HepG2 (cell line): ENCODE measurements around the gene FAS. TPM values are rescaled to one million over a fixed set of nuclear protein-coding genes. Genes with fewer than 3 reads are reported as not detected.

Experiments used
- AKAP8 ChIP-seq: sonication (generic); formaldehyde crosslinking; IDR thresholded peaks from 2 replicates; pipeline ENCODE4 v1.5.1; 2020; ENCODE audit warnings: mild to moderate bottlenecking, missing genetic modification reagents
- ATF3 ChIP-seq: sonication (generic); formaldehyde crosslinking; IDR thresholded peaks from 2 replicates; pipeline ENCODE4 v1.4.0; 2020; ENCODE audit warnings: missing genetic modification reagents
- GABPB1 ChIP-seq: IDR thresholded peaks from 2 replicates; pipeline ENCODE4 v1.6.1; 2016; ENCODE audit warnings: mild to moderate bottlenecking, missing genetic modification reagents, moderate library complexity, missing compliant biosample characterization
- IRF9 ChIP-seq: sonication (generic); formaldehyde crosslinking; IDR thresholded peaks from 2 replicates; pipeline ENCODE4 v1.8.0; 2022; ENCODE audit warnings: missing genetic modification reagents, mild to moderate bottlenecking, borderline replicate concordance
- JARID2 ChIP-seq: sonication (generic); formaldehyde crosslinking; IDR thresholded peaks from 2 replicates; pipeline ENCODE4 v1.8.1; 2023; ENCODE audit warnings: missing genetic modification reagents, inconsistent platforms; ENCODE audit not compliant: insufficient replicate concordance
- KDM2A ChIP-seq: sonication (generic); formaldehyde crosslinking; IDR thresholded peaks from 2 replicates; pipeline ENCODE4 v1.4.0; 2020; ENCODE audit warnings: low read depth, missing genetic modification reagents, borderline replicate concordance
- LRRFIP1 ChIP-seq: sonication (generic); formaldehyde crosslinking; conservative IDR thresholded peaks from 2 replicates; pipeline ENCODE4 v1.4.0; 2020; ENCODE audit warnings: missing genetic modification reagents
- NCOR1 ChIP-seq: fragments of 200-600 bp; sonication (generic); IDR thresholded peaks from 2 replicates; pipeline ENCODE4 v1.7.0; 2017; ENCODE audit warnings: antibody characterized with exemption, low read length, borderline replicate concordance
- NFYB ChIP-seq: sonication (generic); formaldehyde crosslinking; IDR thresholded peaks from 2 replicates; pipeline ENCODE4 v1.4.0; 2020; ENCODE audit warnings: missing genetic modification reagents
- NR0B2 ChIP-seq: sonication (generic); formaldehyde crosslinking; IDR thresholded peaks from 2 replicates; pipeline ENCODE4 v1.4.0; 2020; ENCODE audit warnings: mild to moderate bottlenecking, missing genetic modification reagents
- RBFOX2 ChIP-seq: fragments of 200-400 bp; formaldehyde crosslinking; IDR thresholded peaks from 2 replicates; pipeline ENCODE4 v1.6.1; 2017; ENCODE audit warnings: low read depth, mild to moderate bottlenecking, low read length
- RXRA ChIP-seq: sonication (generic); formaldehyde crosslinking; IDR thresholded peaks from 2 replicates; pipeline ENCODE4 v1.5.1; 2020; ENCODE audit warnings: missing genetic modification reagents
- UBTF ChIP-seq: sonication (generic); formaldehyde crosslinking; IDR thresholded peaks from 2 replicates; pipeline ENCODE4 v1.4.0; 2020; ENCODE audit warnings: mild to moderate bottlenecking, missing genetic modification reagents
- ZFY ChIP-seq: sonication (generic); formaldehyde crosslinking; IDR thresholded peaks from 2 replicates; pipeline ENCODE4 v1.4.0; 2020; ENCODE audit warnings: missing genetic modification reagents
- ZMAT3 ChIP-seq: sonication (generic); formaldehyde crosslinking; conservative IDR thresholded peaks from 2 replicates; pipeline ENCODE4 v1.7.0; 2021; ENCODE audit warnings: missing genetic modification reagents
- ZNF556 ChIP-seq: sonication (generic); formaldehyde crosslinking; IDR thresholded peaks from 2 replicates; pipeline ENCODE4 v1.4.0; 2020; ENCODE audit warnings: mild to moderate bottlenecking, missing genetic modification reagents, borderline replicate concordance
- ZNF770 ChIP-seq: sonication (generic); formaldehyde crosslinking; IDR thresholded peaks from 2 replicates; pipeline ENCODE4 v1.5.0; 2020; ENCODE audit warnings: mild to moderate bottlenecking, missing genetic modification reagents
- ZNF879 ChIP-seq: sonication (generic); formaldehyde crosslinking; IDR thresholded peaks from 2 replicates; pipeline ENCODE4 v1.8.1; 2023; ENCODE audit warnings: missing genetic modification reagents
- ZNF891 ChIP-seq: sonication (generic); formaldehyde crosslinking; IDR thresholded peaks from 2 replicates; pipeline ENCODE4 v1.5.0; 2020; ENCODE audit warnings: mild to moderate bottlenecking, missing genetic modification reagents
- polyA plus RNA-seq, 8 experiments: library from polyadenylated mRNA; depleted of rRNA in 3 of 8; stranded (reverse) in 7 of 8; unstranded in 1 of 8; fragments of >200 nt; fragmentation: Illumina TruSeq in 4 of 8; extraction: Trizol in 4 of 8; gene quantifications; 2 replicates each; pipeline versions ENCODE4 v1.2.1 to v1.2.3, GENCODE V29; 2011 to 2016; ENCODE audit warnings: low read depth in 4 of 8, missing spikeins in 1 of 8, mixed read lengths in 1 of 8; ENCODE audit not compliant: insufficient read depth in 1 of 8
- total RNA-seq, 5 experiments: library from RNA; depleted of rRNA; stranded (reverse); fragments of >200 nt; fragmentation: Illumina TruSeq; extraction: Trizol; gene quantifications; 2 replicates each; pipeline ENCODE4 v1.2.3, GENCODE V29; 2016; ENCODE audit warnings: low read depth in 1 of 5

Gene FAS
- total and polyA plus RNA-seq, 2 of the 13 experiments (the other 11 are each of a cell fraction or from before 2014, with no cell fraction given): 5.9 to 17.9 TPM

- TF ChIP-seq KDM2A (peak; percentile 33; the same call in 1 of the 2 replicates), LRRFIP1 (CRISPR knock-in tag) (no peak), ZNF879 (CRISPR knock-in tag) (no peak), GABPB1 (CRISPR knock-in tag) (peak; percentile 67; the same call in 1 of the 2 replicates), NR0B2 (CRISPR knock-in tag) (peak; percentile 52; the same call in 1 of the 2 replicates), ZNF556 (CRISPR knock-in tag) (peak; percentile 44), AKAP8 (CRISPR knock-in tag) (no peak), NCOR1 (no peak), RBFOX2 (peak; percentile 80), ZFY (CRISPR knock-in tag) (peak; percentile 46; the same call in 1 of the 2 replicates), ZNF891 (CRISPR knock-in tag) (peak; percentile 48; the same call in 1 of the 2 replicates), UBTF (peak; percentile 74), NFYB (0 out of 2 replicates have a peak, but pooled peaks have one; percentile 9), JARID2 (no peak), ZNF770 (0 out of 2 replicates have a peak, but pooled peaks have one; percentile 16), IRF9 (CRISPR knock-in tag) (peak; percentile 70; the same call in 1 of the 2 replicates), ZMAT3 (CRISPR knock-in tag) (peak; percentile 63; the same call in 1 of the 2 replicates), ATF3 (CRISPR knock-in tag) (0 out of 2 replicates have a peak, but pooled peaks have one; percentile 8), RXRA (peak; percentile 16; the same call in 1 of the 2 replicates)
Observed at GRCh38 chr10:88990384-88991160, at the start of gene FAS (continued).
